IPS-20b (cell line): ENCODE measurements around the gene BMP4.

ENCODE experiments used
- H3K27ac ChIP-seq: one replicate; pipeline ENCODE4 v1.5.1; 2013; ENCODE audit warnings: low read length
- H3K27me3 ChIP-seq: 2 replicates; pipeline ENCODE4 v1.6.1; 2013; ENCODE audit warnings: mild to moderate bottlenecking, low read length, inconsistent platforms; ENCODE audit not compliant: insufficient read depth
- H3K36me3 ChIP-seq: 2 replicates; pipeline ENCODE4 v1.6.1; 2013; ENCODE audit warnings: low read depth, mild to moderate bottlenecking, inconsistent platforms, low read length, moderate library complexity; ENCODE audit not compliant: insufficient read depth
- H3K4me1 ChIP-seq: 2 replicates; pipeline ENCODE4 v1.6.1; 2013; ENCODE audit warnings: mild to moderate bottlenecking, control low read depth, inconsistent platforms, low read length, moderate library complexity; ENCODE audit not compliant: insufficient read depth
- H3K4me3 ChIP-seq: 2 replicates; pipeline ENCODE4 v1.5.1; 2013; ENCODE audit warnings: mild to moderate bottlenecking, low read length, inconsistent platforms
- H3K9ac ChIP-seq: 2 replicates; pipeline ENCODE4 v1.6.1; 2013; ENCODE audit warnings: low read depth, mild to moderate bottlenecking, inconsistent platforms, low read length, moderate library complexity
- H3K9me3 ChIP-seq: 2 replicates; pipeline ENCODE4 v1.6.1; 2013; ENCODE audit warnings: mild to moderate bottlenecking, low read depth, low read length, inconsistent platforms; ENCODE audit not compliant: insufficient read depth

BMP4 gene

DNA sequence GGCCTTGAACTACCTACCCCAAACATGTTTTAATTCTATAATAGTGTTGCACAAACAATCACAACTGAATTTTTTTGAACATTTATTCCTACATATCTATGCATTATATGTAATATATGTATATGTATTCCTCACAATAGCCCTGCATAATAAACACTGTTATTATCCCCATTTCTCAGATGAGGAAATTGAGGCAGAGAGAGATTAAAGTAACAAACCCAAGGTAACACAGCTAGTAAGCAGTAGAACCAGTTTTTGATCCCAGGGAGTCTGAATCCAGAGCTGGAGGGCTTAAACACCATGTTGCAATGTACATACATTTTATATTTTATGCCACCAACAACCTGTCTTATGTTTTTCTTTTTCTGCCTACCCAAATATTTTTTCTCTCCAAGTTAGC is 26.5 kb upstream of the BMP4 start:
- Histone ChIP-seq H3K4me1 (peaks cover 47% of the 10 kb centered on the region), H3K27me3 (peaks cover 8% of the 10 kb centered on the region; the same call in 1 of the 2 replicates), H3K9ac (no peak overlapping the region; the same call in 1 of the 2 replicates), H3K27ac (no peak overlapping the region), H3K36me3 (0 out of 2 replicates have a peak, but pooled peaks cover 3% of the 10 kb centered on the region), H3K9me3 (peaks cover 33% of the 10 kb centered on the region), H3K4me3 (peak overlapping the region; percentile 6; the same call in 1 of the 2 replicates)

DNA sequence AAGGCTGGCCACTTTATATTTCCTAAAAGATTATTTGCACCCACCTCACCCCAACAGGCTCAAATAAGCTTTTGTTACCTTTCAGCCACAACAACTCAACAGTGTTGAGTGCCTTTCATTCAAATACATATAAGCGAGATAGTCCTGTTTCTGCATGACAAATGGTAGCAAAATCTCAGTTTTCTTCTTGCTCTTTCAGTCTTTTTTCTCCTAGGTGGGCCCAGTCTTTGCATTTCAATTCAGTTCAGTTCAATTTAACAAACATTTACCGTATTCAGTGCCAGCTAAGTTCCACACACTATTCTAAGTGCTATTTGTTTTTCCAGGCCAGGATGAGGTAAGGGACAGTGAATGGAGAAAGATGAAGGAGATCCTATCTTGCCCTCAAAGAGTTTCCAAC is 25.9 kb upstream of the BMP4 start:
- Histone ChIP-seq H3K9ac (peak overlapping the region; percentile 18), H3K27ac (no peak overlapping the region), H3K9me3 (peaks cover 33% of the 10 kb centered on the region), H3K4me3 (peak overlapping the region; percentile 38; the same call in 1 of the 2 replicates), H3K27me3 (peaks cover 8% of the 10 kb centered on the region; the same call in 1 of the 2 replicates), H3K36me3 (0 out of 2 replicates have a peak, but pooled peaks cover 3% of the 10 kb centered on the region), H3K4me1 (peaks cover 53% of the 10 kb centered on the region)

- Histone ChIP-seq H3K4me3 (no peak overlapping the region), H3K4me1 (peaks cover 56% of the 10 kb centered on the region), H3K27ac (no peak overlapping the region), H3K36me3 (0 out of 2 replicates have a peak, but pooled peaks cover 3% of the 10 kb centered on the region), H3K27me3 (peaks cover 8% of the 10 kb centered on the region; the same call in 1 of the 2 replicates), H3K9ac (peak overlapping the region; percentile 58; the same call in 1 of the 2 replicates), H3K9me3 (peaks cover 12% of the 10 kb centered on the region)
These were observed 23.4 kb upstream of the BMP4 start for GRCh38 chr14:53979747-53980642.

- H3K27ac ChIP-seq = no peak overlapping the region
These were observed 22.6 kb upstream of the BMP4 start for GRCh38 chr14:53979113-53979681.

GRCh38 chr14:53978194-53978593 is 21.6 kb upstream of the BMP4 start:
- Histone ChIP-seq H3K4me1 (peaks cover 51% of the 10 kb centered on the region), H3K9me3 (no peaks in the 10 kb centered on the region), H3K36me3 (no peaks in the 10 kb centered on the region), H3K27me3 (peaks cover 8% of the 10 kb centered on the region; the same call in 1 of the 2 replicates), H3K9ac (peak overlapping the region; percentile 58; the same call in 1 of the 2 replicates), H3K27ac (no peak overlapping the region), H3K4me3 (no peak overlapping the region)

More at GRCh38 chr14:53979113-53979681, 22.6 kb upstream of the BMP4 start:
- Histone ChIP-seq H3K4me1 (peaks cover 56% of the 10 kb centered on the region), H3K9me3 (peaks cover 4% of the 10 kb centered on the region), H3K4me3 (0 out of 2 replicates have a peak overlapping the region, but pooled peaks have one; percentile 42), H3K27me3 (peaks cover 8% of the 10 kb centered on the region; the same call in 1 of the 2 replicates), H3K9ac (peak overlapping the region; percentile 58; the same call in 1 of the 2 replicates), H3K36me3 (no peaks in the 10 kb centered on the region)

- no peak overlapping the region for H3K9ac ChIP-seq
- no peaks in the 10 kb centered on the region; the same call in 1 of the 2 replicates for H3K27me3 ChIP-seq
- no peaks in the 10 kb centered on the region for H3K36me3 ChIP-seq
- H3K9me3 ChIP-seq = no peaks in the 10 kb centered on the region
- H3K4me1 ChIP-seq = peaks cover 31% of the 10 kb centered on the region
- no peak overlapping the region for H3K4me3 ChIP-seq
- H3K27ac ChIP-seq = no peak overlapping the region
These were observed 18.8 kb upstream of the BMP4 start for GRCh38 chr14:53975444-53975843.

GRCh38 chr14:53971521-53971920 is 14.9 kb upstream of the BMP4 start:
- H3K4me1 ChIP-seq = peaks cover 8% of the 10 kb centered on the region; the same call in 1 of the 2 replicates
- H3K27me3 ChIP-seq = no peaks in the 10 kb centered on the region
- no peaks in the 10 kb centered on the region for H3K36me3 ChIP-seq
- no peak overlapping the region for H3K27ac ChIP-seq
- no peak overlapping the region for H3K4me3 ChIP-seq
- H3K9me3 ChIP-seq = no peaks in the 10 kb centered on the region
- no peak overlapping the region for H3K9ac ChIP-seq

DNA sequence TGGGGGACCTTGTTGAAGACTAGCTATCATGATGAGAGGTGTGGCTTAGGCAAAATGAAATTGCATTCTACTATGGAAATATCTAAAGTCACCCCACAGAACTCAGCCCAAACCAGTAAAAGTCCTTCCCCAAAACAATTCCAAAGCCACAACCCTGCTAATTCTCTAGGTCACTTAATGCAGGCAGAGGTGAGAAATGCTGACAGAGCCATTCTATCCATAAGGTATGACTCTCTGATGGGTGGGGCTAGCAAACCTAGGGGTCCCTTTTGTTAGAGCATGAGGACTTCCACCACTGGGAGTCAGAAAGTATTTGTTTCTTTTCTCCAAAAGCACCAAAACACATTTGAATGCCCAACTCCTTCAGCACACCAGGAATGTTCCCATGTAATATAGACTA is 12.7 kb upstream of the BMP4 start:
- H3K4me3 ChIP-seq = no peak overlapping the region
- no peak overlapping the region for H3K27ac ChIP-seq
- no peak overlapping the region for H3K9ac ChIP-seq
- H3K4me1 ChIP-seq = peaks cover 27% of the 10 kb centered on the region; the same call in 1 of the 2 replicates
- H3K36me3 ChIP-seq = no peaks in the 10 kb centered on the region
- peaks cover 19% of the 10 kb centered on the region; the same call in 1 of the 2 replicates for H3K27me3 ChIP-seq
- no peaks in the 10 kb centered on the region for H3K9me3 ChIP-seq

DNA sequence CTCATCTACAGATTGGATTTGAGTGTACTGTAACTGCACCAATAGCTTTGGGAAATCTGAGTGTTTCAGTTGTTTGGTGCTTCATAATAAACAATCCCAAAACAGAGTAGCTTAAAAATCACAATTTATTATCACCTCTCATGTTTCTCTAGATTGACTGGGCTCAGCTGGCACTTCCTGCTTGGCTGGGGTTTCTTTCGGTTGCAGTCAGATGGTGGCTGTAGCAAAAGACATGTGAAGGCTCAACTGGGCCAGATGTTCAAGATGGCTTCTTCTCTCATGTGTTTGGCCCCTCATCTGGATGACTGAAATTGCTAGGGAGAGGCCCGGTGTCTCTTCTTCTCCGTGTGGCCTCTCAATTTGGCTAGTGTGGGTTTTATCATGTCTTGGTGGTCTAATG is 12.1 kb upstream of the BMP4 start:
- H3K9me3 ChIP-seq = no peaks in the 10 kb centered on the region
- no peak overlapping the region for H3K27ac ChIP-seq

DNA sequence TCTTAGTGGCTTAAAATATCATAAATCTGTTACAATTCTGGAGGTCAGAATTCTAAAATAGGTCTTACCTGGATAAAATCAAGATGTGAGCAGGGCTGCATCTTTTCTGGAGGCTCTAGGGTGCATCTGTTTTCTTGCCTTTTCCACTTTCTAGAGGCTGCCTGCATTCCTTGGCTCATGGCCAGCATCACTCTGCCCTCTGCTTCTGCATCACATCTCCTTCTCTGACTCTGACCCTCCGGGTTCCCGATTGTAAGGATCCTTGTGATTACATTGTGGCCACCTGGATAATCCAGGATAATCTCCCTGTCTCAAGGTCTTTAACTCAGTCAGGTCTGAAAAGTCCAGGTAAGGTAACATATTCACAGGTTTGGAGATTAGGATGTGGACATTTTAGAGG is 11.0 kb upstream of the BMP4 start:
- Histone ChIP-seq H3K4me1 (peaks cover 30% of the 10 kb centered on the region; the same call in 1 of the 2 replicates), H3K4me3 (no peak overlapping the region), H3K27me3 (peaks cover 36% of the 10 kb centered on the region), H3K27ac (no peak overlapping the region), H3K9ac (no peak overlapping the region), H3K9me3 (peaks cover 3% of the 10 kb centered on the region; the same call in 1 of the 2 replicates), H3K36me3 (no peaks in the 10 kb centered on the region)

More for the DNA sequence above, 12.1 kb upstream of the BMP4 start:
- Histone ChIP-seq H3K36me3 (no peaks in the 10 kb centered on the region), H3K4me3 (no peak overlapping the region), H3K9ac (no peak overlapping the region), H3K4me1 (peaks cover 30% of the 10 kb centered on the region; the same call in 1 of the 2 replicates), H3K27me3 (peaks cover 25% of the 10 kb centered on the region)

DNA sequence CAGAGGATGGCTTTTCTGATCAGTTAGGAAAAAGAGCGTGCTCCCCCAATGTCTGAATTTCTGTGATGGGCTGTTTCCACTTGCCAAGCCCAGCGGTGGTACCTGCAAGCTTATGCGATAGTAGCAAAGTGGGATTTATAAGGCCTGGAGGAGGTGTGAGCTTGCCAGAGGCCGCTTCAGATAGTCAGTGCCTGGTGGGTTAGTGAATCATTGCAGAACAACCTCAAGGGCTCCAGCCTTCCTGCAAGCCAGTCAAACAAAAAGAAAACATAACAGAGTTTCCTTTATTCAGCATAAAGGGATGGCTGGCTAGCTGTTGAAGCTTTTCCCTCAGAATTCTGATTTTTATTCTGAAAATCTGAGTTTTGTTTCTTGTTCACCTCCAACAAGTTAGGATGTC is 7.6 kb upstream of the BMP4 start:
- H3K9ac ChIP-seq = no peak overlapping the region
- no peak overlapping the region for H3K27ac ChIP-seq
- peaks cover 67% of the 10 kb centered on the region for H3K27me3 ChIP-seq
- H3K36me3 ChIP-seq = no peaks in the 10 kb centered on the region
- H3K4me1 ChIP-seq = peaks cover 29% of the 10 kb centered on the region; the same call in 1 of the 2 replicates
- H3K4me3 ChIP-seq = peak overlapping the region; percentile 63; the same call in 1 of the 2 replicates
- peaks cover 3% of the 10 kb centered on the region; the same call in 1 of the 2 replicates for H3K9me3 ChIP-seq
